Measurements from ENCODE around the gene TOGARAM1. TPM values are rescaled to one million over a fixed set of nuclear protein-coding genes. Genes with fewer than 3 reads are reported as not detected.

Gene TOGARAM1
- total RNA-seq, 4 donors from 2014 or later: 6.3 to 19.1 (median 9.7) TPM

GRCh38 chr14:44944107-44944506 is 17.9 kb upstream of the TOGARAM1 start:
- H3K4me3 ChIP-seq: no peak overlapping the region
- intact Hi-C loops (cut with DNase I; ENCODE audit: low total_unique reads): no loop called here
- in situ Hi-C loops (cut with MboI; ENCODE audit: low sequenced_read_pairs in 4 of 4): no loop called here
- no peak for ATAC-seq
- TF ChIP-seq POLR2A (IDR thresholded peaks at IDR 0.05) (no peak), CTCF (IDR thresholded peaks at IDR 0.05 in 4 of 5, conservative IDR thresholded peaks at IDR 0.05 in 1 of 5) (no peak)
- H3K4me1 ChIP-seq: peaks cover 0 to 4% of the 10 kb centered on the region in 2 donors
- peaks cover 0 to 36% of the 10 kb centered on the region in 2 donors for H3K36me3 ChIP-seq
- no peak for DNase-seq
- no peaks in the 10 kb centered on the region for H3K9me3 ChIP-seq
- no peaks in the 10 kb centered on the region for H3K27me3 ChIP-seq
- H3K27ac ChIP-seq: no peak overlapping the region

DNA sequence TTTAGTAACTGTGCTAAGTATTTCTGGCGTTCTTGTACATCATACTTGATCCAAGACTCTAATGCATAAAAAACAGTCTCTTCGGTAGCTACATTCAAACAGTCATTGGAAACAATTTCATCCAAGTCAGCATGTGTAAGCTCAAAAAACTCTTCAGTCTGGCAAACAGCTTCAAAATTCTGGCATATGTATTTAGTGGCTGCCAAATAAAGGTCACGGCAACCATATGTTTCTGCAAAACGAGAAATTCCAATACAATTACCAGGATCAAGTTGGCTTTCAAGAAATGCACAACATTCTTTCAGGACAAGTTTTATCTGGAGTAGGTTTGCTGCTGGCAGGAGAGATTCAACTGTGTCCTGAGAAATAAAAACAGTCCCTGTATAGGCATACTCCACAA is 16.7 kb upstream of the TOGARAM1 start:
- Histone ChIP-seq H3K4me1 (peaks cover 0 to 8% of the 10 kb centered on the region in 2 donors), H3K27me3 (no peaks in the 10 kb centered on the region), H3K4me3 (no peak overlapping the region), H3K27ac (no peak overlapping the region), H3K9me3 (no peaks in the 10 kb centered on the region), H3K36me3 (peaks cover 0 to 29% of the 10 kb centered on the region in 2 donors)
- in situ Hi-C loops (cut with MboI; ENCODE audit: low sequenced_read_pairs in 4 of 4): no loop called here
- intact Hi-C loops (cut with DNase I; ENCODE audit: low total_unique reads): no loop called here
- no peak for DNase-seq
- ATAC-seq: no peak
- no peak for TF ChIP-seq CTCF (IDR thresholded peaks at IDR 0.05 in 4 of 5, conservative IDR thresholded peaks at IDR 0.05 in 1 of 5)
- TF ChIP-seq POLR2A (IDR thresholded peaks at IDR 0.05): no peak

GRCh38 chr14:44951051-44951450 is 10.9 kb upstream of the TOGARAM1 start:
- no peak overlapping the region for H3K27ac ChIP-seq
- H3K36me3 ChIP-seq: no peaks in the 10 kb centered on the region
- H3K9me3 ChIP-seq: no peaks in the 10 kb centered on the region
- no peak for ATAC-seq
- in situ Hi-C loops (cut with MboI; ENCODE audit: low sequenced_read_pairs in 4 of 4) (loop anchor here in 1 of 4 donors (25.0 kb wide), 1 partner anchor 186 kb away; the partner anchor contains the start of genes FANCM and FKBP3), intact Hi-C loops (cut with DNase I; ENCODE audit: low total_unique reads) (no loop called here)
- H3K4me3 ChIP-seq: no peak overlapping the region
- peaks cover 0 to 4% of the 10 kb centered on the region in 2 donors for H3K4me1 ChIP-seq
- DNase-seq: no peak
- TF ChIP-seq CTCF (IDR thresholded peaks at IDR 0.05 in 4 of 5, conservative IDR thresholded peaks at IDR 0.05 in 1 of 5) (no peak), POLR2A (IDR thresholded peaks at IDR 0.05) (no peak)
- no peaks in the 10 kb centered on the region for H3K27me3 ChIP-seq

- no peaks in the 10 kb centered on the region for H3K9me3 ChIP-seq
- no peak for DNase-seq
- no peaks in the 10 kb centered on the region for H3K27me3 ChIP-seq
- H3K4me1 ChIP-seq: peaks cover 6 to 9% of the 10 kb centered on the region in 2 donors
- H3K4me3 ChIP-seq: no peak overlapping the region
- intact Hi-C loops (cut with DNase I; ENCODE audit: low total_unique reads) (no loop called here), in situ Hi-C loops (cut with MboI; ENCODE audit: low sequenced_read_pairs in 4 of 4) (loop anchor here in 1 of 4 donors (25.0 kb wide), 1 partner anchor 185 kb away; the partner anchor contains the start of genes FANCM and FKBP3)
- no peaks in the 10 kb centered on the region for H3K36me3 ChIP-seq
- TF ChIP-seq CTCF (IDR thresholded peaks at IDR 0.05 in 4 of 5, conservative IDR thresholded peaks at IDR 0.05 in 1 of 5) (no peak), POLR2A (IDR thresholded peaks at IDR 0.05) (no peak)
- no peak for ATAC-seq
- H3K27ac ChIP-seq: no peak overlapping the region
Observed at GRCh38 chr14:44952391-44953110, 9.4 kb upstream of the TOGARAM1 start.

Measured in gastrocnemius medialis (tissue), 4 donors.